H1 (cell line): ENCODE results near the gene POLR3E. TPM values are rescaled to one million over a fixed set of nuclear protein-coding genes. Genes with fewer than 3 reads are reported as not detected.
A peak's percentile ranks its signal among the peaks of the same experiment; 100 is the strongest.

Experiments used
- CTCF ChIA-PET: fragments of 300-600 bp; sonication (Branson Sonifier 250); formaldehyde crosslinking; loops from one replicate; lab custom pipeline; 2021; ENCODE audit not compliant: partially characterized antibody; lab: Charles Lee
- POLR2A ChIA-PET: fragments of 300-600 bp; sonication (Branson Sonifier 250); formaldehyde crosslinking; loops from one replicate; lab custom pipeline; 2021; ENCODE audit warnings: inconsistent platforms; ENCODE audit not compliant: partially characterized antibody; lab: Charles Lee
- DNase-seq, 2 experiments: peaks; one replicate each; pipeline versions ENCODE4 v3.0.0 to v3.0.0-alpha.2; 2010 to 2022; ENCODE audit warnings: low spot score in 2 of 2, low read depth in 1 of 2, mixed read lengths in 1 of 2
- FAIRE-seq: peaks from 2 replicates; lab custom pipeline; 2011; peaks lifted over from hg19 to GRCh38; lab: Jason Lieb, UNC
- H2AFZ ChIP-seq: 2 replicates; pipeline ENCODE4 v1.8.1; 2012; ENCODE audit warnings: low read length, inconsistent platforms
- H2AK5ac ChIP-seq: 2 replicates; pipeline ENCODE4 v1.6.1; 2013; ENCODE audit warnings: low read depth, low read length
- H2BK120ac ChIP-seq: replicated peaks from 2 replicates; pipeline ENCODE3; 2013; ENCODE audit warnings: low read depth, low read length, inconsistent platforms
- H2BK12ac ChIP-seq: 2 replicates; pipeline ENCODE4 v1.6.1; 2013; ENCODE audit warnings: low read depth, low read length
- H2BK15ac ChIP-seq: 2 replicates; pipeline ENCODE4 v1.6.1; 2013; ENCODE audit warnings: low read length
- H2BK20ac ChIP-seq: 2 replicates; pipeline ENCODE4 v1.6.1; 2013; ENCODE audit warnings: low read length
- H2BK5ac ChIP-seq: 2 replicates; pipeline ENCODE4 v1.6.1; 2013; ENCODE audit warnings: low read depth, low read length
- H3K14ac ChIP-seq: 2 replicates; pipeline ENCODE4 v1.6.1; 2013; ENCODE audit warnings: inconsistent platforms; ENCODE audit not compliant: insufficient read length
- H3K18ac ChIP-seq: 2 replicates; pipeline ENCODE4 v1.6.1; 2013; ENCODE audit warnings: low read length; ENCODE audit errors: extremely low read depth
- H3K23ac ChIP-seq: 2 replicates; pipeline ENCODE4 v1.6.1; 2013; ENCODE audit warnings: inconsistent platforms; ENCODE audit not compliant: insufficient read length
- H3K23me2 ChIP-seq: 2 replicates; pipeline ENCODE4 v1.6.1; 2013; ENCODE audit warnings: low read depth, low read length
- H3K27ac ChIP-seq: 2 replicates; pipeline ENCODE4 v1.6.1; 2011; ENCODE audit warnings: low read depth, low read length, inconsistent platforms
- H3K27me3 ChIP-seq, 4 experiments: replicated peaks in 1 of 4; 1 replicate in 1 of 4; 2 replicates in 3 of 4; pipeline versions ENCODE4 v1.6.1 to v1.8.1; 2011 to 2013; ENCODE audit warnings: low read length in 3 of 4, mild to moderate bottlenecking in 3 of 4, inconsistent platforms in 2 of 4, mixed read lengths in 2 of 4, moderate library complexity in 1 of 4; ENCODE audit not compliant: control insufficient read depth in 3 of 4, insufficient read depth in 3 of 4; ENCODE audit errors: extremely low read depth in 1 of 4
- H3K36me3 ChIP-seq, 4 experiments: 2 replicates each; pipeline versions ENCODE4 v1.6.1 to v1.8.1; 2011 to 2013; ENCODE audit warnings: mild to moderate bottlenecking in 4 of 4, low read length in 3 of 4, moderate library complexity in 2 of 4, control low read depth in 1 of 4, inconsistent platforms in 1 of 4; ENCODE audit not compliant: insufficient read depth in 4 of 4, control insufficient read depth in 2 of 4
- H3K4ac ChIP-seq: replicated peaks from 2 replicates; pipeline ENCODE3; 2013; ENCODE audit warnings: low read length, low read depth, mixed read lengths, inconsistent platforms; ENCODE audit not compliant: insufficient read length
- H3K4me1 ChIP-seq, 4 experiments: replicated peaks in 1 of 4; 1 replicate in 1 of 4; 2 replicates in 3 of 4; pipeline versions ENCODE4 v1.6.1 to v1.8.1; 2011 to 2013; ENCODE audit warnings: low read length in 3 of 4, inconsistent platforms in 2 of 4, mixed read lengths in 1 of 4; ENCODE audit not compliant: insufficient read depth in 4 of 4, control insufficient read depth in 3 of 4
- H3K4me2 ChIP-seq, 2 experiments: 2 replicates each; pipeline versions ENCODE4 v1.6.1 to v1.8.1; 2011 to 2013; ENCODE audit warnings: low read depth in 2 of 2, low read length in 2 of 2, control low read depth in 1 of 2, inconsistent platforms in 1 of 2, mild to moderate bottlenecking in 1 of 2; ENCODE audit not compliant: insufficient read depth in 1 of 2
- H3K4me3 ChIP-seq, 4 experiments: fragments of 200-600, 300-600 bp in 1 of 4; sonication (generic), shearing (Covaris generic), sonication (Bioruptor Twin) in 1 of 4; 2 replicates each; pipeline versions ENCODE4 v1.5.1 to v1.8.1; 2011 to 2016; ENCODE audit warnings: low read length in 4 of 4, low read depth in 3 of 4, control low read depth in 2 of 4, inconsistent platforms in 2 of 4, mild to moderate bottlenecking in 2 of 4, mixed read lengths in 1 of 4, moderate library complexity in 1 of 4; ENCODE audit not compliant: insufficient read depth in 2 of 4; ENCODE audit errors: extremely low read depth in 1 of 4
- H3K56ac ChIP-seq: replicated peaks from 2 replicates; pipeline ENCODE3; 2013; ENCODE audit warnings: low read depth, mild to moderate bottlenecking, mixed read lengths, low read length, inconsistent platforms; ENCODE audit not compliant: insufficient read length
- H3K79me1 ChIP-seq: 2 replicates; pipeline ENCODE4 v1.6.1; 2013; ENCODE audit warnings: low read depth, low read length, control low read depth
- H3K79me2 ChIP-seq, 2 experiments: 2 replicates each; pipeline versions ENCODE4 v1.6.1 to v1.8.1; 2012 to 2013; ENCODE audit warnings: low read length in 2 of 2, mild to moderate bottlenecking in 2 of 2, inconsistent platforms in 1 of 2; ENCODE audit not compliant: insufficient read depth in 2 of 2, control insufficient read depth in 1 of 2
- H3K9ac ChIP-seq, 4 experiments: replicated peaks in 1 of 4; 1 replicate in 1 of 4; 2 replicates in 3 of 4; pipeline versions ENCODE4 v1.6.1 to v1.8.1; 2011 to 2013; ENCODE audit warnings: low read depth in 3 of 4, low read length in 3 of 4, control low read depth in 2 of 4, mild to moderate bottlenecking in 2 of 4, moderate library complexity in 2 of 4, inconsistent platforms in 1 of 4; ENCODE audit errors: extremely low read depth in 1 of 4
- H3K9me3 ChIP-seq, 2 experiments: 2 replicates each; pipeline versions ENCODE4 v1.6.1 to v1.8.1; 2012 to 2013; ENCODE audit warnings: mild to moderate bottlenecking in 2 of 2, moderate library complexity in 2 of 2, control low read depth in 1 of 2, inconsistent platforms in 1 of 2, low read depth in 1 of 2, low read length in 1 of 2, mixed read lengths in 1 of 2; ENCODE audit not compliant: insufficient read depth in 2 of 2
- H4K20me1 ChIP-seq, 2 experiments: replicated peaks in 1 of 2; 2 replicates each; pipeline versions ENCODE3 to v1.8.1; 2011 to 2013; ENCODE audit warnings: inconsistent platforms in 2 of 2, low read length in 2 of 2, mild to moderate bottlenecking in 1 of 2; ENCODE audit not compliant: insufficient read depth in 2 of 2, control insufficient read depth in 1 of 2
- H4K5ac ChIP-seq: 2 replicates; pipeline ENCODE4 v1.6.1; 2013; ENCODE audit warnings: low read length, low read depth, mixed read lengths, inconsistent platforms; ENCODE audit not compliant: insufficient read length
- H4K8ac ChIP-seq: 2 replicates; pipeline ENCODE4 v1.8.0; 2013; ENCODE audit warnings: mild to moderate bottlenecking, moderate library complexity, low read length, inconsistent platforms; ENCODE audit not compliant: insufficient read depth; ENCODE audit errors: extremely low read depth
- H4K91ac ChIP-seq: replicated peaks from 2 replicates; pipeline ENCODE3; 2013; ENCODE audit warnings: low read length, mixed read lengths, inconsistent platforms; ENCODE audit not compliant: insufficient read length
- ASH2L ChIP-seq: fragments of 200-600, 300-600 bp; sonication (generic); IDR thresholded peaks from one replicate; pipeline ENCODE4 v1.7.1; 2017; ENCODE audit warnings: low read length
- ATF2 ChIP-seq: IDR thresholded peaks from 2 replicates; pipeline ENCODE4 v1.6.1; 2012; ENCODE audit warnings: low read length, inconsistent platforms
- NANOG ChIP-seq: IDR thresholded peaks from 2 replicates; pipeline ENCODE4 v1.6.1; 2011; ENCODE audit warnings: low read length, low read depth, mild to moderate bottlenecking, inconsistent platforms; ENCODE audit not compliant: insufficient read depth, poor library complexity, severe bottlenecking
- POLR2AphosphoS5 ChIP-seq: IDR thresholded peaks from 2 replicates; pipeline ENCODE4 v1.6.1; 2011; ENCODE audit warnings: low read depth, low read length
- POU5F1 ChIP-seq: IDR thresholded peaks from 2 replicates; pipeline ENCODE4 v1.6.1; 2011; ENCODE audit warnings: low read depth, mild to moderate bottlenecking, low read length, moderate library complexity
- SAP30 ChIP-seq: fragments of 300-600 bp; sonication (generic); IDR thresholded peaks from 2 replicates; pipeline ENCODE4 v1.7.1; 2012; ENCODE audit warnings: low read length, moderate library complexity, mild to moderate bottlenecking, inconsistent platforms; ENCODE audit not compliant: insufficient read depth, insufficient replicate concordance
- SIRT6 ChIP-seq: IDR thresholded peaks from one replicate; pipeline ENCODE4 v1.7.1; 2012; ENCODE audit warnings: low read length, inconsistent platforms
- WGBS, 2 experiments: shearing (Covaris generic) in 1 of 2; methylation state at CpG; one replicate each; pipeline versions ENCODE4 v1.1.6 to v1.1.7; 2013 to 2015; ENCODE audit warnings: low lambda C conversion rate in 2 of 2, mixed read lengths in 2 of 2, inconsistent platforms in 1 of 2, low coverage in 1 of 2, missing lambda C conversion rate in 1 of 2; ENCODE audit not compliant: insufficient replicate concordance in 2 of 2, insufficient coverage in 1 of 2, insufficient read length in 1 of 2; ENCODE audit errors: extremely low coverage in 1 of 2, missing lambda C conversion rate in 1 of 2; 5-methylcytosine and 5-hydroxymethylcytosine counted together
- polyA plus RNA-seq, 7 experiments: library from polyadenylated mRNA; depleted of rRNA in 3 of 7; stranded (reverse) in 5 of 7; unstranded in 2 of 7; fragments of >200 nt in 5 of 7; fragments of 200-250 nt in 2 of 7; gene quantifications; 1 replicate in 5 of 7; 2 replicates in 1 of 7; 4 replicates in 1 of 7; pipeline versions ENCODE4 v1.2.1 to v1.2.3, GENCODE V29; 2011 to 2013; ENCODE audit warnings: missing spikeins in 2 of 7, mixed read lengths in 2 of 7
- total RNA-seq: library from RNA; stranded (reverse); fragmentation: NEBNext Ultra II Directional; extraction: Animal tissue kit (Norgen Biotek cat#: 25700); gene quantifications from 2 replicates; pipeline ENCODE4 v1.2.1, GENCODE V29; 2021

POLR3E gene
- total and polyA plus RNA-seq, 2 of the 8 experiments (the other 6 are each of a cell fraction or from before 2014, with no cell fraction given), result 96.5 to 125 TPM

GRCh38 chr16:22372882-22373661 is 75.9 kb downstream of the POLR3E start:
- no peak overlapping the region for H3K14ac ChIP-seq
- no peaks in the 10 kb centered on the region; a peak in 4 of 7 replicates for H3K27me3 ChIP-seq
- peaks cover 13% of the 10 kb centered on the region for H3K23me2 ChIP-seq
- no peak overlapping the region for H4K91ac ChIP-seq
- no peak overlapping the region for H3K18ac ChIP-seq
- H2BK5ac ChIP-seq, result no peak overlapping the region
- peak overlapping the region; percentile 78 to 92 for H3K4me2 ChIP-seq
- H2AK5ac ChIP-seq, result no peak overlapping the region
- H2BK120ac ChIP-seq, result no peak overlapping the region
- no peak overlapping the region for H2AFZ ChIP-seq
- peak overlapping the region in 3 of 4 experiments; percentile 69 to 72 (median 70); a peak in 6 of 7 replicates for H3K9ac ChIP-seq
- no peaks in the 10 kb centered on the region for H3K9me3 ChIP-seq
- FAIRE-seq (no peak), DNase-seq (no peak)
- no peak for TF ChIP-seq SIRT6
- no peak for TF ChIP-seq NANOG
- no peak for TF ChIP-seq POU5F1
- TF ChIP-seq SAP30, result no peak
- no peak for TF ChIP-seq ASH2L
- TF ChIP-seq ATF2, result no peak
- no peak for TF ChIP-seq POLR2AphosphoS5
- H3K23ac ChIP-seq, result no peak overlapping the region
- H4K20me1 ChIP-seq, result peaks cover 0 to 13% of the 10 kb centered on the region in 2 experiments
- no peak overlapping the region for H3K4ac ChIP-seq
- no peak overlapping the region for H2BK15ac ChIP-seq
- H2BK20ac ChIP-seq, result no peak overlapping the region
- no peak overlapping the region for H2BK12ac ChIP-seq
- no peaks in the 10 kb centered on the region; a peak in 1 of 8 replicates for H3K36me3 ChIP-seq
- peaks cover 14 to 53% of the 10 kb centered on the region in 2 experiments for H3K79me2 ChIP-seq
- peak overlapping the region; percentile 86 to 93 (median 87) for H3K4me3 ChIP-seq
- H4K8ac ChIP-seq, result no peak overlapping the region
- WGBS, 2 experiments, result 37% methylated on average over 14 of the region's 14 CpGs; no CpG with 5 or more reads in 1 of the 2 experiments
- H3K79me1 ChIP-seq, result peaks cover 13% of the 10 kb centered on the region
- peaks cover 0 to 7% (median 7%) of the 10 kb centered on the region in 4 experiments; a peak in 5 of 7 replicates for H3K4me1 ChIP-seq
- CTCF ChIA-PET, result interaction anchor here (0.6 to 1.8 kb wide), 4 partner anchors 8 to 1198 kb away, joined by 3 to 5 read pairs (median 4); no protein-coding TSS in a partner anchor
- H3K56ac ChIP-seq, result no peak overlapping the region
- POLR2A ChIA-PET, result interaction anchor here (0.7 to 1.6 kb wide), 12 partner anchors 9 to 1271 kb away, joined by 3 to 10 read pairs (median 4); no protein-coding TSS in a partner anchor
- H4K5ac ChIP-seq, result no peak overlapping the region
- H3K27ac ChIP-seq, result no peak overlapping the region
